GM12873 (cell line): ENCODE results near the gene NIT1.
A peak's percentile ranks its signal among the peaks of the same experiment; 100 is the strongest.

ENCODE experiments used
- TF ChIP-seq, protein P1 (sequence below): IDR thresholded peaks from 2 replicates; pipeline ENCODE4 v1.5.1; 2012; ENCODE audit warnings: low read depth, mild to moderate bottlenecking, moderate library complexity, low read length, control low read depth; ENCODE audit not compliant: insufficient read depth; ENCODE audit errors: missing control alignments

The NIT1 gene

GRCh38 chr1:161131523-161132409 is 13.9 kb downstream of the NIT1 start:
- TF ChIP-seq, protein P1, sequence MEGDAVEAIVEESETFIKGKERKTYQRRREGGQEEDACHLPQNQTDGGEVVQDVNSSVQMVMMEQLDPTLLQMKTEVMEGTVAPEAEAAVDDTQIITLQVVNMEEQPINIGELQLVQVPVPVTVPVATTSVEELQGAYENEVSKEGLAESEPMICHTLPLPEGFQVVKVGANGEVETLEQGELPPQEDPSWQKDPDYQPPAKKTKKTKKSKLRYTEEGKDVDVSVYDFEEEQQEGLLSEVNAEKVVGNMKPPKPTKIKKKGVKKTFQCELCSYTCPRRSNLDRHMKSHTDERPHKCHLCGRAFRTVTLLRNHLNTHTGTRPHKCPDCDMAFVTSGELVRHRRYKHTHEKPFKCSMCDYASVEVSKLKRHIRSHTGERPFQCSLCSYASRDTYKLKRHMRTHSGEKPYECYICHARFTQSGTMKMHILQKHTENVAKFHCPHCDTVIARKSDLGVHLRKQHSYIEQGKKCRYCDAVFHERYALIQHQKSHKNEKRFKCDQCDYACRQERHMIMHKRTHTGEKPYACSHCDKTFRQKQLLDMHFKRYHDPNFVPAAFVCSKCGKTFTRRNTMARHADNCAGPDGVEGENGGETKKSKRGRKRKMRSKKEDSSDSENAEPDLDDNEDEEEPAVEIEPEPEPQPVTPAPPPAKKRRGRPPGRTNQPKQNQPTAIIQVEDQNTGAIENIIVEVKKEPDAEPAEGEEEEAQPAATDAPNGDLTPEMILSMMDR = no peak

- TF ChIP-seq, protein P1 = peak; percentile 16
These were observed 14.7 kb downstream of the NIT1 start, which contains the start of gene DEDD for GRCh38 chr1:161132410-161133219. Gene DEDD (minus strand): TSS chr1:161132667. CDS start chr1:161124462, 8,205 bp downstream.

DNA sequence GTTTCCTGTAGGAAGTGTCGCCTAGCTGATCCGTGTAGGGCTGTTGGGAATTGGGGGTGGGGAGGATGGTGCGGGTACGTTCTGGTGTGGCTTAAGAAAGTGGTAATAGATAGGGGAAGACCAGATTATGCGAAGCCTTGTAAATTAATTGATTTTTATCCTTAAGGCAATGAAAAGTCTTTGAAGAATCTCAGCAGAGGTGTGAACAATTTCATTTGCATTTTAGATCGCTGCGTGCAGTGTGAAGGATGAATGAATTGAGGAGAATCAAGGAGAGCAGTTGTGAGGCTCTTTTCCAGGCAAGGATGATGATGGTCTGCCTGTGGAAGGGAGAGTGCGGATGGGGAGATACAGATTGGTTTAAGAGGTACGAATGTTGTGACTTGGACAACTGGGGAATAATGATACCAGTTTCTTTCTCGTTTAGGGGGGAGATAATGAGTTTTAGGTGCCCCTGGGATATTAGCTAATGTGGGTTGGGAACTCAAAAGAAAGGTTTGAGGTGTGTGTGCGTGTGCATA is 15.4 kb downstream of the NIT1 start:
- TF ChIP-seq, protein P1 = no peak

- TF ChIP-seq, protein P1 = no peak
These were observed 20.0 kb downstream of the NIT1 start for GRCh38 chr1:161137881-161138280.

GRCh38 chr1:161138431-161138830 is 20.5 kb downstream of the NIT1 start:
- TF ChIP-seq, protein P1 = no peak

- TF ChIP-seq, protein P1 = peak; percentile 42
These were observed 21.9 kb downstream of the NIT1 start for GRCh38 chr1:161139766-161140165.
